Bronchial epithelial cell (primary cell): ENCODE data around the gene SH2D1B. TPM values are rescaled to one million over a fixed set of nuclear protein-coding genes. Genes with fewer than 3 reads are reported as not detected.

Source experiments
- DNase-seq: peaks from one replicate; pipeline ENCODE4 v3.0.0-alpha.2; 2010; ENCODE audit warnings: low read depth
- FAIRE-seq: peaks from 2 replicates; lab custom pipeline; 2011; peaks lifted over from hg19 to GRCh38; lab: Jason Lieb, UNC
- H3K27me3 ChIP-seq: 2 replicates; pipeline ENCODE4 v1.5.1; 2011; ENCODE audit warnings: low read length; ENCODE audit not compliant: control insufficient read depth, insufficient read depth
- H3K36me3 ChIP-seq: 2 replicates; pipeline ENCODE4 v1.5.1; 2011; ENCODE audit warnings: low read length; ENCODE audit not compliant: control insufficient read depth, insufficient read depth
- H3K4me3 ChIP-seq: 2 replicates; pipeline ENCODE4 v1.5.1; 2011; ENCODE audit warnings: mild to moderate bottlenecking, low read depth, low read length, control low read depth
- total RNA-seq: library from RNA; depleted of rRNA; stranded (reverse); fragments of >200 nt; gene quantifications from 2 replicates; pipeline ENCODE4 v1.2.1, GENCODE V29; 2014
- TF ChIP-seq, protein P1 (sequence below): IDR thresholded peaks from 2 replicates; pipeline ENCODE4 v1.5.1; 2011; ENCODE audit warnings: mild to moderate bottlenecking, moderate library complexity, low read length, control low read depth, inconsistent platforms; ENCODE audit not compliant: insufficient read depth, severe bottlenecking

Gene SH2D1B
- total RNA-seq, 1 donor from 2014 or later, result not detected

DNA sequence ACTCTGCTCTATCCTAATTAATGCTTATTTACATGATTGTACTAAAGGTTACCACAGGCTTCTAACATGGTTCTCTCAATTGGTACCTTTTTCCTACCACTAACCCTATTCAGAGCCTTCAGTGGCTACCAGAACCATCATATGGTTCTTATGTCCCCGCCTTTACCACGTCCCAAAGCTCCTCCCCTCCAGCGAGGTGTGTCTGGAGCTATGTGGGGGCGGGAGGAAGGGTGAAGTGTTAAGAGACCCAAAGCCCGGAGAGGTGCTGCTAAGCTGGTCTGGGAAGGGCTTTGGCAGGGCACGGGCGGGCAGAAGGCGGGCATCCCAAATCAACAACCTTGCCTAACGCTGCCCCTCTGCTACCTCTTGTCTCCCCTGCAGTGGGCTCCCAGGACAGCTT is 45.3 kb downstream of the SH2D1B start:
- FAIRE-seq (no peak), DNase-seq (no peak)
- H3K27me3 ChIP-seq, result no peaks in the 10 kb centered on the region
- no peak overlapping the region for H3K4me3 ChIP-seq
- H3K36me3 ChIP-seq, result no peaks in the 10 kb centered on the region
- TF ChIP-seq, protein P1, sequence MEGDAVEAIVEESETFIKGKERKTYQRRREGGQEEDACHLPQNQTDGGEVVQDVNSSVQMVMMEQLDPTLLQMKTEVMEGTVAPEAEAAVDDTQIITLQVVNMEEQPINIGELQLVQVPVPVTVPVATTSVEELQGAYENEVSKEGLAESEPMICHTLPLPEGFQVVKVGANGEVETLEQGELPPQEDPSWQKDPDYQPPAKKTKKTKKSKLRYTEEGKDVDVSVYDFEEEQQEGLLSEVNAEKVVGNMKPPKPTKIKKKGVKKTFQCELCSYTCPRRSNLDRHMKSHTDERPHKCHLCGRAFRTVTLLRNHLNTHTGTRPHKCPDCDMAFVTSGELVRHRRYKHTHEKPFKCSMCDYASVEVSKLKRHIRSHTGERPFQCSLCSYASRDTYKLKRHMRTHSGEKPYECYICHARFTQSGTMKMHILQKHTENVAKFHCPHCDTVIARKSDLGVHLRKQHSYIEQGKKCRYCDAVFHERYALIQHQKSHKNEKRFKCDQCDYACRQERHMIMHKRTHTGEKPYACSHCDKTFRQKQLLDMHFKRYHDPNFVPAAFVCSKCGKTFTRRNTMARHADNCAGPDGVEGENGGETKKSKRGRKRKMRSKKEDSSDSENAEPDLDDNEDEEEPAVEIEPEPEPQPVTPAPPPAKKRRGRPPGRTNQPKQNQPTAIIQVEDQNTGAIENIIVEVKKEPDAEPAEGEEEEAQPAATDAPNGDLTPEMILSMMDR, result no peak

DNA sequence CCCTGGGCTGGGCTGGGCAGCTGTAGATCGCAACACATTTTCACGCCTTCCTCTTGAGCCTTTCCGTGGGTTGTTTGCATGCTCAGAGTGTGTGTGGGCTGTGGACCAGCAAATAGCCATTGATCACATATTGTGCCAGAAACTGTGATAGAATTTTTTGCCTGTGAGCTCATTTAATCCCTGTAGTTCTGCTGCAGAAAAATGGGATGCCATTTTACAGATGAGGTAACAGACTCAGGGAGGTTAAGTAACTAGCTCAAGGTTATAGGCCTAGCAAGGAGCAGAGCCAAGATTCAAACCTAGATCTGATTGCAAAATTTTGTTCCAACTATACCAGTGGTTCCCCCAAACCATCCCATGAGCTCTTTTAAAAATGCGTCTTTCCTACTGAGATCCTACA is 45.8 kb downstream of the SH2D1B start:
- TF ChIP-seq, protein P1, result no peak
- no peak overlapping the region for H3K4me3 ChIP-seq
- FAIRE-seq, result no peak
- no peaks in the 10 kb centered on the region for H3K36me3 ChIP-seq
- H3K27me3 ChIP-seq, result no peaks in the 10 kb centered on the region
- DNase-seq, result no peak

DNA sequence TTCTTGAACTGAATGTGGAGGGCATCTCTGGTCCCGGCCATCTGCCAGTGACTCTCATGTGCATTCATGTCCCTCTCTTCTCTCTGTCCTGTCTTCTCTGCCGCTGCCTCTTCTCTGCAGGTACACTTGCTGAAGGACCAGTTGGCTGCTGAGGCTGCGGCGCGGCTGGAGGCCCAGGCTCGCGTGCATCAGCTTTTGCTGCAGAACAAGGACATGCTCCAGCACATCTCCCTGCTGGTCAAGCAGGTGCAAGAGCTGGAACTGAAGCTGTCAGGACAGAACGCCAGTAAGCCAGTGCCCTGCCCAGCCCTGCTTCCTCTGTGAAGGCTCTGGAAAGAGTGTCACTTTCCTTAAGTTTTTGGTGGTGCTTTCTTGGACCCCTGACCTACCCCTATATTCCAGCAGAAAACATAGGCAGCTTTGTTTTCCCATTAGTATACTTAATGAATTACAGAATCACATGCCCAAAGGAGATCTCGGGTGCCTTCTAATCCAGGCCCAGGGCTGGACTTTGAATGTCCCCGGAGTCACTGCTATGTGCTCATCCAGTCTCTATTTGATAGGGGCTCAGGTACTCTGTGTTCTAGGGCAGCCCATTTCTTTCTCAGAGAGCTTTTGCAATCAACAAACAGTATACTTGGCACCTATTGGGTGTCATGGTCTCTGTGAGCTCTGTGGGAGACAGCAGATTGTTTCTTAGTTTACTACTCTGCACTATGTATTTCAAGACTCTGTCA is 46.5 kb downstream of the SH2D1B start:
- TF ChIP-seq, protein P1, result no peak
- no peak overlapping the region for H3K4me3 ChIP-seq
- DNase-seq, result no peak
- no peaks in the 10 kb centered on the region for H3K36me3 ChIP-seq
- H3K27me3 ChIP-seq, result no peaks in the 10 kb centered on the region
- no peak for FAIRE-seq

DNA sequence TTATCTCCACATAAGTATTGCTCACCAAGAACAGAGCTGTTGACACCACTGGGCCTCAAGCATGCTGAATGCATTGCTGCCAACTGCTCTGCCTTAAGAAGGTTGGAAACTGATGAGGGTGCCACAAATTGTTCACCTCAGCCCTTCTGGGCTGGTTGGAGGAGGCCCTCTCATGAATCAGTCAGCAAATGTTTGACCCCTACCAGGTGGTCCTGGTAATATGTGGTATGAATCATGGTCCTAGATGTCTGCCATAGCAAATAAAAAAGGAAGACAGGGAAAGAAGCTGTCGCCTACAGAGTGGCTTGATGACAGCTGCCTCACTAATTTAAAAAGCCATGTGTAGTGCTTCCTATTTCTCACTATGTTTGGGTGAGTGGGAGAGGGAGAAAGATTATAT is 47.4 kb downstream of the SH2D1B start:
- no peak overlapping the region for H3K4me3 ChIP-seq

DNA sequence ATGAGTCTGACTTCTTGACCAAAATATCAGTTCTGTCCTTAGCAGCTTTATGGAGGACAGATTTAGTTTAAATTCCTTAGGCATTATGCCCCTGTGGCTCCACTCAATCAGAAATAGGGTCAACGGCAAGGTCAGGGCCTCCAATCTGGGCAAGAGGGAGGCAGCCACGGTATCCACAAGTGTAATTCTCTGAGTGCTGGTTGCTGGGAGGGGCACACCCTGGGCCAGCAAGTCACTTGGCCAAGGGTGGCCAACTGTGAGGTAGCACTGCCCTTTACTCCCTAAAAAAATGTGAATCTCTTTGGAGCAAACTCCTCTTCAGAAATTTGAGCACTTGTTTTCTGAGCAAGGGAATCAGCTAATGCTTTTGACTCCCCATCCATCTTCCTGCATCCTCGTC is 48.1 kb downstream of the SH2D1B start:
- FAIRE-seq (no peak), DNase-seq (no peak)
- no peak overlapping the region for H3K4me3 ChIP-seq
- H3K36me3 ChIP-seq, result no peaks in the 10 kb centered on the region
- H3K27me3 ChIP-seq, result no peaks in the 10 kb centered on the region
- TF ChIP-seq, protein P1, result no peak

More for the DNA sequence above, 47.4 kb downstream of the SH2D1B start:
- no peak for DNase-seq
- TF ChIP-seq, protein P1, result no peak
- Histone ChIP-seq H3K27me3 (no peaks in the 10 kb centered on the region), H3K36me3 (no peaks in the 10 kb centered on the region)
- no peak for FAIRE-seq

DNA sequence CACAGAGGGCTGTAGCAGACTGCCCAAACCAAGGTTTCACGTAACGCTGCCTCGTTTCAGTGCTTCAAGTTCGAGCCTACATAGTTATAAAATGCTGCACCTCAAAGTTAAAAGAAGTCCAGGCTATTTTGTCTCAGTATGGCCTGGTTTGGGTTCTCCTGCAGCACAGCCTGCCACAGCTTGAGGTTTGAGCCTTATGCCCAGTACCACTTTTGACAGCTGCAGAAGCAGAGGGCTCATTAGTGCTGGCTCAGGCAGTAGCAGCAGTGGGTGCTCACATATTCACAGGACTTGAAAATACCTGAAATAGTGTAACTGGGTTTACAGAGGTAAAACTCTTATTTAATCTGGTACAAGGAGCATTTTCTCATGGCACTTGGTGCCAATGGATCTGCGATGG is 50.6 kb downstream of the SH2D1B start:
- no peak overlapping the region for H3K4me3 ChIP-seq
- H3K36me3 ChIP-seq, result no peaks in the 10 kb centered on the region
- DNase-seq (no peak), FAIRE-seq (no peak)
- TF ChIP-seq, protein P1, result no peak
- no peaks in the 10 kb centered on the region for H3K27me3 ChIP-seq
